Epithelial cell of esophagus (primary cell): ENCODE measurements around the gene THEMIS.

Source experiments
- DNase-seq: peaks from one replicate; pipeline ENCODE4 v3.0.0; 2010; ENCODE audit warnings: low read depth
- H3K4me3 ChIP-seq: 2 replicates; pipeline ENCODE4 v1.5.1; 2011; ENCODE audit warnings: mild to moderate bottlenecking, low read length, control low read depth
- CTCF ChIP-seq: IDR thresholded peaks from 2 replicates; pipeline ENCODE4 v1.5.1; 2011; ENCODE audit warnings: low read depth, mild to moderate bottlenecking, low read length, control low read depth, inconsistent platforms; ENCODE audit not compliant: insufficient read depth; ENCODE audit errors: missing control alignments

Gene THEMIS

GRCh38 chr6:127812985-127813698, 87.7 kb downstream of the THEMIS start:
- TF ChIP-seq CTCF = no peak
- no peak overlapping the region for H3K4me3 ChIP-seq
- DNase-seq = no peak

GRCh38 chr6:127811900-127812570, 88.8 kb downstream of the THEMIS start:
- DNase-seq = no peak
- H3K4me3 ChIP-seq = no peak overlapping the region
- no peak for TF ChIP-seq CTCF

GRCh38 chr6:127807806-127808517, 92.9 kb downstream of the THEMIS start:
- no peak overlapping the region for H3K4me3 ChIP-seq
- DNase-seq = no peak
- no peak for TF ChIP-seq CTCF

- no peak for TF ChIP-seq CTCF
- DNase-seq = no peak
- no peak overlapping the region for H3K4me3 ChIP-seq
Measured at GRCh38 chr6:127796713-127797112, 104.1 kb downstream of the THEMIS start.

- DNase-seq = no peak
- TF ChIP-seq CTCF = no peak
- H3K4me3 ChIP-seq = no peak overlapping the region
Measured at GRCh38 chr6:127794405-127794804, 106.5 kb downstream of the THEMIS start.

- no peak for DNase-seq
- TF ChIP-seq CTCF = no peak
- no peak overlapping the region for H3K4me3 ChIP-seq
Measured at GRCh38 chr6:127793396-127793795, 107.5 kb downstream of the THEMIS start.

GRCh38 chr6:127792616-127793015, 108.2 kb downstream of the THEMIS start:
- no peak overlapping the region for H3K4me3 ChIP-seq
- TF ChIP-seq CTCF = no peak
- no peak for DNase-seq
